HepG2 (cell line): ENCODE data around the gene BHLHE41. TPM values are rescaled to one million over a fixed set of nuclear protein-coding genes. Genes with fewer than 3 reads are reported as not detected.

Experiments used
- ARID4A ChIP-seq: sonication (generic); formaldehyde crosslinking; IDR thresholded peaks from 2 replicates; pipeline ENCODE4 v1.5.0; 2020; ENCODE audit warnings: mild to moderate bottlenecking, missing genetic modification reagents, borderline replicate concordance
- ATF3 ChIP-seq: sonication (generic); formaldehyde crosslinking; IDR thresholded peaks from 2 replicates; pipeline ENCODE4 v1.4.0; 2020; ENCODE audit warnings: missing genetic modification reagents
- BORCS8-MEF2B ChIP-seq: sonication (generic); formaldehyde crosslinking; IDR thresholded peaks from 2 replicates; pipeline ENCODE4 v1.8.0; 2022; ENCODE audit warnings: mild to moderate bottlenecking, missing genetic modification reagents
- CBX5 ChIP-seq: sonication (generic); formaldehyde crosslinking; IDR thresholded peaks from 2 replicates; pipeline ENCODE4 v1.4.0; 2020; ENCODE audit warnings: missing genetic modification reagents, borderline replicate concordance
- ELF1 ChIP-seq: sonication (generic); formaldehyde crosslinking; IDR thresholded peaks from 2 replicates; pipeline ENCODE4 v1.4.0; 2020; ENCODE audit warnings: missing genetic modification reagents
- HIVEP1 ChIP-seq: sonication (generic); formaldehyde crosslinking; IDR thresholded peaks from 2 replicates; pipeline ENCODE4 v1.4.0; 2020; ENCODE audit warnings: mild to moderate bottlenecking, missing genetic modification reagents
- JARID2 ChIP-seq: sonication (generic); formaldehyde crosslinking; IDR thresholded peaks from 2 replicates; pipeline ENCODE4 v1.8.1; 2023; ENCODE audit warnings: missing genetic modification reagents, inconsistent platforms; ENCODE audit not compliant: insufficient replicate concordance
- KMT2A ChIP-seq: sonication (generic); formaldehyde crosslinking; IDR thresholded peaks from 2 replicates; pipeline ENCODE4 v1.4.0; 2020; ENCODE audit warnings: missing genetic modification reagents
- MAFG ChIP-seq: sonication (generic); formaldehyde crosslinking; IDR thresholded peaks from 2 replicates; pipeline ENCODE4 v1.5.1; 2020; ENCODE audit warnings: mild to moderate bottlenecking, missing genetic modification reagents
- NFE2L2 ChIP-seq: fragments of 150-350 bp; IDR thresholded peaks from 2 replicates; pipeline ENCODE4 v1.6.1; 2014; ENCODE audit warnings: low read length
- NR2F1 ChIP-seq, 2 experiments: fragments of 450-650 bp in 1 of 2; formaldehyde crosslinking in 1 of 2; IDR thresholded peaks; 2 replicates each; pipeline versions ENCODE4 v1.5.0 to v1.6.1; 2016 to 2020; ENCODE audit warnings: mild to moderate bottlenecking in 1 of 2, missing compliant biosample characterization in 1 of 2, missing genetic modification reagents in 1 of 2, moderate library complexity in 1 of 2
- PCBP1 ChIP-seq: fragments of 200-400 bp; formaldehyde crosslinking; IDR thresholded peaks from 2 replicates; pipeline ENCODE4 v1.6.1; 2017; ENCODE audit warnings: mild to moderate bottlenecking, low read depth, low read length, borderline replicate concordance
- POLR2AphosphoS2 ChIP-seq: IDR thresholded peaks from 2 replicates; pipeline ENCODE4 v1.6.1; 2011; ENCODE audit warnings: low read depth, low read length, improper control_type of control experiment
- RERE ChIP-seq: IDR thresholded peaks from 2 replicates; pipeline ENCODE4 v1.6.1; 2016; ENCODE audit warnings: low read depth, missing genetic modification reagents, missing compliant biosample characterization
- ZNF556 ChIP-seq: sonication (generic); formaldehyde crosslinking; IDR thresholded peaks from 2 replicates; pipeline ENCODE4 v1.4.0; 2020; ENCODE audit warnings: mild to moderate bottlenecking, missing genetic modification reagents, borderline replicate concordance
- ZNF800 ChIP-seq: sonication (generic); formaldehyde crosslinking; IDR thresholded peaks from 2 replicates; pipeline ENCODE4 v1.4.0; 2020; ENCODE audit warnings: missing genetic modification reagents
- polyA plus RNA-seq, 8 experiments: library from polyadenylated mRNA; depleted of rRNA in 3 of 8; stranded (reverse) in 7 of 8; unstranded in 1 of 8; fragments of >200 nt; fragmentation: Illumina TruSeq in 4 of 8; extraction: Trizol in 4 of 8; gene quantifications; 2 replicates each; pipeline versions ENCODE4 v1.2.1 to v1.2.3, GENCODE V29; 2011 to 2016; ENCODE audit warnings: low read depth in 4 of 8, missing spikeins in 1 of 8, mixed read lengths in 1 of 8; ENCODE audit not compliant: insufficient read depth in 1 of 8
- total RNA-seq, 5 experiments: library from RNA; depleted of rRNA; stranded (reverse); fragments of >200 nt; fragmentation: Illumina TruSeq; extraction: Trizol; gene quantifications; 2 replicates each; pipeline ENCODE4 v1.2.3, GENCODE V29; 2016; ENCODE audit warnings: low read depth in 1 of 5

Gene BHLHE41
- total and polyA plus RNA-seq, 2 of the 13 experiments (the other 11 are each of a cell fraction or from before 2014, with no cell fraction given): 0.03 TPM; not detected in 1

GRCh38 chr12:26113853-26114719, 10.8 kb downstream of the BHLHE41 start (continued):
- TF ChIP-seq RERE (CRISPR knock-in tag) (peak; percentile 54; the same call in 1 of the 2 replicates), MAFG (no peak), ZNF556 (peak; percentile 76; the same call in 1 of the 2 replicates), PCBP1 (0 out of 2 replicates have a peak, but pooled peaks have one; percentile 24), HIVEP1 (CRISPR knock-in tag) (peak; percentile 50; the same call in 1 of the 2 replicates), ARID4A (peak; percentile 94), KMT2A (CRISPR knock-in tag) (no peak), ELF1 (CRISPR knock-in tag) (peak; percentile 16; the same call in 1 of the 2 replicates), JARID2 (CRISPR knock-in tag) (no peak), BORCS8-MEF2B (CRISPR knock-in tag) (peak; percentile 88), POLR2AphosphoS2 (no peak), ATF3 (0 out of 2 replicates have a peak, but pooled peaks have one; percentile 30), ZNF800 (CRISPR knock-in tag) (peak; percentile 37; the same call in 1 of the 2 replicates), CBX5 (CRISPR knock-in tag) (peak; percentile 82), NR2F1 (CRISPR knock-in tag; IDR thresholded peaks at IDR 0.05) (no peak), NFE2L2 (no peak)
